Vagina (tissue), 2 donors: ENCODE measurements around the gene FOCAD.

Source experiments
- CTCF ChIP-seq, 3 experiments: fragments of 450-650 bp in 2 of 3; fragments of 200-600 bp in 1 of 3; sonication (generic) in 1 of 3; IDR thresholded peaks; one replicate each; pipeline ENCODE4 v1.5.1; 2017 to 2019; ENCODE audit warnings: antibody characterized with exemption in 3 of 3, mild to moderate bottlenecking in 2 of 3, moderate library complexity in 2 of 3
- POLR2A ChIP-seq, 2 donors: fragments of 450-650 bp; IDR thresholded peaks; one replicate each; pipeline ENCODE4 v1.6.1; 2017; ENCODE audit warnings: antibody characterized with exemption in 2 of 2, mild to moderate bottlenecking in 2 of 2, moderate library complexity in 2 of 2

GRCh38 chr9:20987521-20987920 lies 303.5 kb downstream of the FOCAD start:
- TF ChIP-seq CTCF (IDR thresholded peaks at IDR 0.05) (no peak), POLR2A (IDR thresholded peaks at IDR 0.05) (no peak)
